A549 (cell line): ENCODE data around the gene STK17A.

Source experiments
- MYC ChIP-seq: IDR thresholded peaks from 2 replicates; pipeline ENCODE4 v1.6.1; 2012; ENCODE audit warnings: mild to moderate bottlenecking, inconsistent platforms, low read length, improper control_type of control experiment, borderline replicate concordance
- RFX5 ChIP-seq: fragments of 450-650 bp; IDR thresholded peaks from 2 replicates; pipeline ENCODE4 v1.7.1; 2014; ENCODE audit warnings: antibody characterized with exemption, mild to moderate bottlenecking, moderate library complexity
- TF ChIP-seq, protein P1 (sequence below): fragments of >200 bp; sonication (Bioruptor Twin); formaldehyde crosslinking; IDR thresholded peaks from 3 replicates; pipeline ENCODE4 v1.5.1; 2016

DNA sequence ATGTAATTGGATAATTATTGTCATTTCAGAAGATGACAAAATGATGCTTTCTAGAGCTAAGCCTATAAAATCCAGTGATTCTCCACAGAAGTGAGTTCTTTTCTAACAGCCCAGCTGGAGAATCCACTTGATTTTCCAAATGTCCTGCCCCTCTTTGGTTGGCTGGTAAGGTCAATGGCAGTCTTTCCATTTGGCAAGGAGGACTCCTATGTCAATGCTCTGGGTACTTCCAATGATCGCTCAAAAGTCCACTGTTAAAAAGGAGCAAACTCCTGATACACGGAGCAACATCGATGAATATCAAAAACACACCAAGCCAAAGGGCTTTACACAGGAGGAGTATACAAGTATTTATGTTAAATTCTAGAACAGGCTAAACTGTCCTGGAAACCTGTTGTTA is 57.8 kb downstream of the STK17A start:
- TF ChIP-seq MYC (no peak), RFX5 (no peak)
- TF ChIP-seq, protein P1, sequence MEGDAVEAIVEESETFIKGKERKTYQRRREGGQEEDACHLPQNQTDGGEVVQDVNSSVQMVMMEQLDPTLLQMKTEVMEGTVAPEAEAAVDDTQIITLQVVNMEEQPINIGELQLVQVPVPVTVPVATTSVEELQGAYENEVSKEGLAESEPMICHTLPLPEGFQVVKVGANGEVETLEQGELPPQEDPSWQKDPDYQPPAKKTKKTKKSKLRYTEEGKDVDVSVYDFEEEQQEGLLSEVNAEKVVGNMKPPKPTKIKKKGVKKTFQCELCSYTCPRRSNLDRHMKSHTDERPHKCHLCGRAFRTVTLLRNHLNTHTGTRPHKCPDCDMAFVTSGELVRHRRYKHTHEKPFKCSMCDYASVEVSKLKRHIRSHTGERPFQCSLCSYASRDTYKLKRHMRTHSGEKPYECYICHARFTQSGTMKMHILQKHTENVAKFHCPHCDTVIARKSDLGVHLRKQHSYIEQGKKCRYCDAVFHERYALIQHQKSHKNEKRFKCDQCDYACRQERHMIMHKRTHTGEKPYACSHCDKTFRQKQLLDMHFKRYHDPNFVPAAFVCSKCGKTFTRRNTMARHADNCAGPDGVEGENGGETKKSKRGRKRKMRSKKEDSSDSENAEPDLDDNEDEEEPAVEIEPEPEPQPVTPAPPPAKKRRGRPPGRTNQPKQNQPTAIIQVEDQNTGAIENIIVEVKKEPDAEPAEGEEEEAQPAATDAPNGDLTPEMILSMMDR: no peak
